SK-N-SH (cell line): ENCODE measurements around the gene RIOK1.
"Not testable (repeated sequence)": the region's sequence is repeated elsewhere in the genome, so short reads cannot be mapped to it uniquely, and the experiment has no call there.

Experiments
- CTCF ChIP-seq: fragments of 200-600 bp; sonication (generic); IDR thresholded peaks from 2 replicates; pipeline ENCODE4 v1.6.1; 2017; ENCODE audit warnings: antibody characterized with exemption, mild to moderate bottlenecking, moderate library complexity
- EP300 ChIP-seq, 2 experiments: IDR thresholded peaks; 2 replicates each; pipeline versions ENCODE4 v1.4.0 to v1.6.1; 2012; ENCODE audit warnings: borderline replicate concordance in 1 of 2, low read depth in 1 of 2, low read length in 1 of 2
- EZH2phosphoT487 ChIP-seq: fragments of 200-600 bp; sonication (generic); IDR thresholded peaks from 2 replicates; pipeline ENCODE4 v1.6.1; 2017; ENCODE audit warnings: low read depth, mixed run types, mild to moderate bottlenecking, antibody characterized with exemption, moderate library complexity, borderline replicate concordance
- FOXJ3 ChIP-seq: sonication (generic); formaldehyde crosslinking; IDR thresholded peaks from 2 replicates; pipeline ENCODE4 v1.5.1; 2020; ENCODE audit warnings: mild to moderate bottlenecking, missing genetic modification reagents
- FOXM1 ChIP-seq: IDR thresholded peaks from 2 replicates; pipeline ENCODE4 v1.4.0; 2012; ENCODE audit warnings: low read depth, mild to moderate bottlenecking
- JUND ChIP-seq: IDR thresholded peaks from 2 replicates; pipeline ENCODE4 v1.4.0; 2012
- MAX ChIP-seq: IDR thresholded peaks from 2 replicates; pipeline ENCODE4 v1.4.0; 2012; ENCODE audit warnings: low read depth
- NFIC ChIP-seq: IDR thresholded peaks from 2 replicates; pipeline ENCODE4 v1.4.0; 2012; ENCODE audit warnings: borderline replicate concordance
- PBX3 ChIP-seq: IDR thresholded peaks from 2 replicates; pipeline ENCODE4; 2012
- POLR2AphosphoS5 ChIP-seq: IDR thresholded peaks from 2 replicates; pipeline ENCODE4 v1.6.1; 2012; ENCODE audit warnings: low read depth, low read length
- RAD21 ChIP-seq: IDR thresholded peaks from 2 replicates; pipeline ENCODE4 v1.6.1; 2012; ENCODE audit warnings: mild to moderate bottlenecking, low read length
- USF1 ChIP-seq: IDR thresholded peaks from 2 replicates; pipeline ENCODE4 v1.4.0; 2012; ENCODE audit warnings: low read depth, borderline replicate concordance
- YY1 ChIP-seq: IDR thresholded peaks from 2 replicates; pipeline ENCODE4 v1.4.0; 2012; ENCODE audit warnings: low read depth, mild to moderate bottlenecking
- ZBTB33 ChIP-seq: IDR thresholded peaks from 2 replicates; pipeline ENCODE4 v1.4.0; 2012; ENCODE audit warnings: low read depth, borderline replicate concordance

- not testable (repeated sequence) for TF ChIP-seq EP300 (IDR thresholded peaks at IDR 0.05; ENCODE audit: borderline replicate concordance in 1 of 2, low read depth in 1 of 2, low read length in 1 of 2); CTCF; NFIC; POLR2AphosphoS5; MAX; JUND; ZBTB33; FOXM1; USF1; RAD21; PBX3; YY1; EZH2phosphoT487; FOXJ3
Measured at GRCh38 chr6:7351916-7352315, 37.7 kb upstream of the RIOK1 start.
